Stimulated activated CD8-positive, alpha-beta memory T cell treated with anti-CD3 and anti-CD28 coated beads, Interleukin-12 subunit alpha, Interleukin-12 subunit beta, amount 100 ng/mL, for 4 hours (primary cell): ENCODE measurements around the gene STIM2.

Experiments
- DNase-seq: peaks from one replicate; pipeline ENCODE4 v3.0.0-alpha.2; 2020; ENCODE audit warnings: low read depth

Gene STIM2

DNA sequence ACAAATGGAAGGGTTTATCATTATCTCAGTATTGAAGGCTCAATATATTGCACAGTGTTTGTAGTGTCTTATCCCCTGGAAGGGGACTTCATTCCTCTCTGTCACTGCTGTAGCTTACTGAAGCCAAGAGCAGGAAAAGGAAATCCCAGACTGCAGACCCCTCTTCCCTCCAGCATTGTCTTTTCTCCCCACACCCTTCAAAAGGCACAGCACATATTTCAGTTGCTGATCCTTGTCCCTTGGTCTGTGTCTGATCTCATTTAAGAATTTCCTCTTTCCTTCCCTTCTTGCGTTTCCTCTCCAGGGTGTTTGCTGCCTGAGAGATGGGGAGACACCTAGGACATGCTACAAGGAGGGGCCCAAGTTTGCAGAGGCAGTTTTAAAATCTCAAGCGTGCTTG is 40.1 kb downstream of the STIM2 start:
- DNase-seq = no peak

DNA sequence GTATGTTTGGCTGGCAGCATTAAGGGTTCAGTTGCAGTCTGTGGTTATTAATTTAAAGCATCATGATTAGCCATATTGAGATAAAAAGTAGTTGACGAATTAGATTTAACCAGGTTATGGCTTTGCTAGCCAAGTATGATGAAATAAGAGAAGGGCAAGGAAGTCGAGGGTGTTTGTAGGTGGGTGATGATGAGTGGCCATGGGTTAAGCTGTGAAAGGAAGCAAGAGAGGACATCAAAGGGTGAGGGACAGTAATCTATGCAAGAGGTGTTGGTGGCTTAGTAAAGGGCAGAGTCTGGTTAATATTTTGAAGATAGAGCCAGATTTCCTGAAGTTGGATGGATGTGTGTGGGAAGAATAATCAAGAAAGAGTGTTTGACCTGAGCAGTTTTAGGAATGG is 44.5 kb downstream of the STIM2 start:
- DNase-seq = no peak

DNA sequence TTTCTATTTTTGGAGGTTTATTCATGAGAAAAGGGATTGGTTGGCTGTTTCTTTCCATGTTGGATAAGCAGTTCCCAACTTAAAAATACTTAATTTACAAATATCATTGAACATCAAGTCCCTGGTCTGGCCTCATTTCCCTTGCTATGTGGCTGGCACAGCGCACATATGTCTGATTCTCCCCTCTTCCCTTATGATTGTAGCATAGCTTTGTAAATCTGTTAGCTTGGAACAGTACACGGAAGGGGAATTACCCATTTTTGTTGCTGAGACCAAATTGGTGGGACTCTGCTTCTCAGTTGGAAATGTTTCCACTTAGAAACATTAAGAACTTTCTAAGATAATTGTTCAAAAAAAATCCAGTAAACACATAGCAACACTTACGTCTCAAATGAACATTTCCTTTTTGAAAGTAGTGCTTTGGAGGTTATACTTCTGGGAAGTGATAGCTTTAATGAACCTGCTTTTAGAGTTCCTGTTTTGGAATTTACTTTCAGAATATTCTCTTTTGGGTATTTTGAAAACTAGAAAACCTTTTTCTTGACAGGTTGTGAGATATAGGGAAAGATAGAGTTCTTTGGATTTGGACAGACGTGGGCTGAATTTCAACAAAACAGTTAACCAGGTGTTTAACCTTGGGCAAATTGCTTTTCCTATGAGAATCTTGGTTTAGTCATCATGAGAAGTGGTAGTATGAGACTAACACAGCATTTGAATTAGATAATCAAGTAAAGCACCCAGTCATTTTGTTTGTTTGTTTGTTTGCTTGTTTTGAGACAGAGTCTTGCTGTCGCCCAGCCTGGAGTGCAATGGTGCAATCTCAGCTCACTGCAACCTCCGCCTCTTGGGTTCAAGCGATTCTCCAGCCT is 47.3 kb downstream of the STIM2 start:
- no peak for DNase-seq

DNA sequence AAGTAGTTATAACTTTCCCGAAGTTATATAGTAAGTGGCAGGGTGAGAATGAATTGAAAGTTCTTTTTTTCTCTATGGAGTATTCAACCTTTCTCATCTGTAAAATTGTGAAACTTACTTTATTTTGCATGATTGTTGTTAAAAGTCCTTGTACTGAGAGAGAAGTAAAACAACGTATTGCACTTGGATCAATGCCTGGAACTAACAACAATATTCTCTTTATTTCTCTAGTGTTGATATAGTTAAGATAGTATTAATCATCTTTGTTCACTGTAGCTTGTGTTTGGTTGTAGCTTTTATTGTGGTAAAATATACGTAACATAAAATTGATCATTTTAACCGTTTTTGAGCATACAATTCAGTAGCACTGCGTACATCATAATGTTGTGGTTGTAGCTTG is 48.7 kb downstream of the STIM2 start:
- no peak for DNase-seq

DNA sequence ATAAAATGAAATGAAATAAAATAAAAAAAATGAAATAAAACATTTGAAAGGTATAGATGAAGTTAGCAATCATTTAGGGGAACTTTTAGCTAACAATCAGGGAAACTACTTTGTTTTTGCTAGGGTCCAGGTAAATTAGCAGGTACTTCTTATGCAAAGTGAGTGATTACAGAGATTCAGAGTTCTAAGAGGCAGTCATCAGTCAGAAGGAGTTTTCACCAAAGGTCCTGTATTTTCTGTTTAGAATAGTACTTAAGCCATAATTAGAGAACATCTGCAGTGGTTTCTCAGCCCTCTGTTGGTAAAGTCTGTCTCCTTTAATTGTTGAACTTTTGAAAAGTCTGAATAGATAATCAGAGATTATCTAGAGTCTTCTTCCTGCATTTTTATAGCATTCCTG is 50.6 kb downstream of the STIM2 start:
- no peak for DNase-seq

DNA sequence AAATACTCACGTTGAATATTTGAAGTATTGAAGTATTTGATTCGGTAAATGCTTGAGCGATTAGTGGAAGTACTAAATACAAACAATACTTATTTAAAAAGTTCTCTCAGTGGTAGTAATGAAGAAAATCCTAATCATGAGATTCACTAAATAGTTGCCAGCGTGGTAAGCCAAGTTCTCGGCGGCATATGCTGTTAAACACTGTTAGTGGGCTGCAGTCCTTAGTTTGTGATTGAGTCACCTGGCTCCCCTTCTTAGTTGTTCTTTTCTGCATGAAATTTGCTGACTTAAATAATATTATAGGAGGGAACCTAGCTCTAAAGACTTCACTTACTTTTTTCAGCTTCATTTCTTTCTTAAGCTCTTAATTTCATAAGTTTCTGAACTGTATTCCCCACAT is 51.4 kb downstream of the STIM2 start:
- DNase-seq = no peak

DNA sequence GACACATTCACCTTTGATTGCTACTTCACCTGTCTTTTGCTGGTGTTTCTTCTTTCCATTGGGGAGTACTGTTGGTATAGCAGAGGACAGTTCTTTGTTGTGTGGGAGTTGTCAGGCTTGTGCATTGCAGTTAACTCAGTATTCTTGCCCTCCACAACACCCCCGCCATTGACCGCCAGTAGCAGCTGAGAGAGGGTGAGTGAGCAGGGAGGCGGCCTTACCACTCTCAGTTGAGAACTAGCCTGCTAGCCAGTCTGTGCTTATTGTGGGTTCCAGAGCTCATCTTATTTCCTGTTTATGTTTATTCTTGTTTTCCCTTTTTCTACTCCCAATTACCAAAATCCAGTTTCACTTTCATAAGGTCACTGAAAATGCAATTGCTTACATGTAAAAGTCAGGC is 52.2 kb downstream of the STIM2 start:
- no peak for DNase-seq

DNA sequence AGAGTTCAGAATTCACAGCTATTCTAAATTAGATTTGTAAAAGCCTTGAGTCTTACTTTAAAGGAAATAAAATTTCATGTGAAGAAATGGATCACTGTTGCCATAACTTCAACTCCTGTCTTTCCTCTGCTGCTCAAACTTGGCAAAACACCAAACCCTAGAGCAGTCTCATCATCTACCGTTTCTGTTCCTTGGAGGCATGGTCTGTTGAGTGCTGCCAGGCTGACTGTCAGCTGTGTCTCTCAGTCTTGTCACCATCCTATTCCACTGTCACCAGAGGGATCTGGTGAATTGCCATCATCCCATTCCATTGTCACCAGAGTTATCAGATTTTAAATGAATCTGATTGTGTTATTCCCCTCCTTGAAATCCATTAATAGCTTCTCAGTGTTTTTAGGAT is 55.6 kb downstream of the STIM2 start:
- no peak for DNase-seq

DNA sequence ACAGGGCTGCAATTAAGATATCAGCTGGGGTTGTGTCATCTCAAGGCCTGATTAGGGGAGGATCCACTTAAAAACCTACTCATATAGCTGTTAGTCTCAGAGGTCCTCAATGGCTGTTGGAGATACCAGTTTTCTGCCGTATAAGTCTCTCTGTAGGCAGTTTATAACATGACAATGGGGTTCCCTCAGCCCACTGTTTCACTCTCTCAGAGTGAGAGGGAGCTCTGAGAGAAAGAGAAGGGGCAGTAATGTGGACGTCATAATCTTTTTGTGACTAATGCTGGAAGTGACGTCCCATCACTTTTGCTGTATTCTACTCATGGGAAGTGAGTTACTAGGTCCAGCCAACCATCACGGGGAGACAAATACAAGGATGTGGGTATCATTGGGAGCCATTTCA is 70.3 kb downstream of the STIM2 start:
- DNase-seq = no peak

DNA sequence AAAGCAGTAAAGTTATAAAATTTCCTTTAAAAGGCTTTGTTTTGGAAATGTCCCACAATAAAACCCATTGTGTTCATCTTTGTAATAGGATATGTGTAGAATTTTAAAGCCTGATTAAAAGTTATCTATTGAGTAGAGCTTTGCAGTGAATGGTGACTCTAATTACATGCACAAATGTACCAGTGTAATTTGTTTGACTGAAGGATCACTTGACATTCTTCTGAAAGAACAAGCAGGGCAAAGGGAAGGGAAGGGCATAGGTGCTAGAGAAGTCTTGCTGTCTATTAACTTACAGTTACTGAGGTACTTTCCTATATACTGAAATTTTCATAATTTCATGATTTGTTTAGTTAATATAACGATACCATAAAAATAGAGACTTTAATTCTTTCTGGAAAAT is 70.8 kb downstream of the STIM2 start:
- no peak for DNase-seq

DNA sequence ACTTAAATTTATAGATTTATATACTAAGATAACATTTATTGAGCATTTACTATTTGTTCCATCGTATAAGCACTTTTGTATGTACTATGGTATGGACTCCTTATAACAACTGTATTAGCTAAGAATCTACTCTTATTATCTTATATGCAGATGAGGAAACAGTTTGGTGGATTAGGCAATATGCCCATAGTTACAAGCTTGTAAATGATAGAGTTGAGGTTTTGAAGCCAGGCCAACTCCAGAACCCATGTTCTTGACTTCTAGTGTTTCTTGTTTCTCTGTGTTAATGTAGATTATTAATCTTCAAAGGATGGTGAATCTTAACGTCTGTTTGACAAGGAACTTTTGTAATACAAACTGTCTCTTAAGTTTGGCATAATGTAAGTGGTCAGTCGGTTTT is 71.3 kb downstream of the STIM2 start:
- no peak for DNase-seq

DNA sequence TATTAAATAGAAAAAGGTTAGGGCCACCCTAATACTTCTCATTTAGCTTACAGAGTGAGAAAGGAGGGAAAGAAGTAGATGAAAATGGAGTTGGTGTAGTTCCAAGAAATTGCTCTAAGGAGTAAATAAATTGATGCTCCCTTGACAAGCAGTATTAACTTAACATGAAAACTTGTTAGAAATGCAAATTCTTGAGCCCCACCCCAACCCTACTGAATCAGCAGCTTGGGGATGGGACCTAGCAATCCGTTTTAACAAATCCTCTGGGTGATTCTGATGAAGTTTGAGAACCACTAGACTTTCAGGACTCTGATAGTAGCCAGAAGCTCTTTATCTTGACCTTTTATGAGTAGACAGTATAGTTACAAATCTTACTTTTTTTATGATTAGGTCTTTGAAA is 74.8 kb downstream of the STIM2 start:
- DNase-seq = no peak

DNA sequence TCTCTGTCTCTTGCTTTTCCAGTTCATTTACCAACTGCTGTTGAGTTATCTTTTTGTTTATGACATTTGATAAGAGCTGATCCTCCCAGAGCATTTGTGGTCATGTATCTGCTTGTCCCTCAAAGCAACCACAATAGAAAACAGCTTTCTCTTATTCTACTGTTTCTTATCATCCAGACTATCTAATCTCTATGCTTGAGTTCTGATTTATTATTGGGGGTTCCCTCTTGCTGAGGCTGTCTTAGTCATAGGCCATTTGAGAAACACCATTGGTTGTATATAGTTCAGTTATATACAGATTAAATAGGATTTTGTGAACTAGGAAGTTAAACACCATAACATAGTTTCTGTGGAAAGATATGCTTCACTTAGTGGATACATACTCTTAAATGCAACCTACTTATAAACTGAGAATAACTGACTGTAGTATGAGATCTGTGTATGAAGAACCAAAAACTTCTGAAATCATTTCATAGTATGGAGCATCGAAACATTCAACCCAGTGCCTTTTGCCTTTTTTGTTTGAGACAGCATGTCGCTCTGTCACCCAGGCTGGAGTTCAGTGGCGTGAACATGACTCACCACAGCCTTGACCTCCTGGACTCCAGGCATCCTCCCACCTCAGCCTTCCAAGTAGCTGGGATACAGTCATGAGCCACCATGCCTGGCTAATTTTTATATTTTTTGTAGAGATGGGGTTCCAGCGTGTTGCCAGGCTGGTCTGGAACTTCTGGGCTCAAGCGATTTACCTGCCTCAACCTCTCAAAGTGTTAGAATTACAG is 75.8 kb downstream of the STIM2 start:
- DNase-seq = no peak

DNA sequence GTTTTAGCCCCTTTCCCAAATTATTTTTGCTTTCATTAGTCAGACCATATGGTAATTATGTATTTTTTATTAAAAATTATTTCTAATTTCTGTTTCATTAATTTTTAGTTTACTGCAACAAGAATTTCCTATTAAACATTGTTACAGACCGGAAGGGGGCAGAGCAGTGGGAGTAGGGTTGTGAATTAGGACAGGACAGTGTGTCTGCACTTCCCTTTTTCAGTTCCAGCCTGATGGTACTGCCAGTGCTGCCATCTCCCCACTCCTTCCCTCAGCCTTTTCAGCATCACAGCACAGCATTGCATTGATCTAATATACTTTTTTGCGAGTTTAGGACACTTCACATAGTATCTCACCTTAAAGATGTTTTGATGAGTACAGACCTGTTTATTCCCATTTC is 76.5 kb downstream of the STIM2 start:
- DNase-seq = no peak

DNA sequence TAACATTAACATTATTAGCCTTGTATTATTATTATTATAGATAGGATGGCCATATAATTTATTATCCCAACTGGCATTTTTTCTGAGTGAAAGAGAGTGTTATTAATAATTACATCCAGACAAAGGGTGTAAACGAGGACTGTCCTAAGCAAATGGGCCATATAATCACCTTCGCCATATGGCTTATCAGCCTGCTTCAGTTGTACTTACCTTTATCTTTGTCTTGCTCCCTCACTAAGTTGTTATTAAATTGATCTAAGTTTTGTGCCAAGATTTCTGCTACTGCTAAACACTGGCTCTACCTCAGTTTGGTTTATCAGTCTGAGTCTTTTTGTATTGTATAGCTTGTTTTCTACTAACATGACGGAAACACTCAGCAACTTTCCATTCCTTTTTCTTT is 76.9 kb downstream of the STIM2 start:
- no peak for DNase-seq

DNA sequence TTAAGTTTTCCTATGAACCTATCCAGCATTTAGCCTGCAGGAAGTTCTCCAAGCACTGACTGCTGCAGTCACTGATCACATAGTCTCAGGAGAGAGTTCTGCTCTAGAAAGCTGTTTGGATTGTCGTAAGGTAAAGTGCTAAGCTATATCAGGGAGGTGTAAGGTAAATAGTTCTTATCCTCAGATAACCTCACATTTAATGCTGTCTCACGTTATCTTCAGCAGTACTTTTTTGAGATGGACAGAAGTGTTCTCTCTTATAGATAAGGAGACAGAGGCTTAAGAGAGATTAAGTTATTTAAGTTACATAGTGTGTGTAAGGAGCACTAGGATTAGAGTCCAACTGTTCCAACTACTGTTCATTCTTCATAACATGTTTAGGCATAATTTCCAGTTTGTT is 77.9 kb downstream of the STIM2 start:
- no peak for DNase-seq

DNA sequence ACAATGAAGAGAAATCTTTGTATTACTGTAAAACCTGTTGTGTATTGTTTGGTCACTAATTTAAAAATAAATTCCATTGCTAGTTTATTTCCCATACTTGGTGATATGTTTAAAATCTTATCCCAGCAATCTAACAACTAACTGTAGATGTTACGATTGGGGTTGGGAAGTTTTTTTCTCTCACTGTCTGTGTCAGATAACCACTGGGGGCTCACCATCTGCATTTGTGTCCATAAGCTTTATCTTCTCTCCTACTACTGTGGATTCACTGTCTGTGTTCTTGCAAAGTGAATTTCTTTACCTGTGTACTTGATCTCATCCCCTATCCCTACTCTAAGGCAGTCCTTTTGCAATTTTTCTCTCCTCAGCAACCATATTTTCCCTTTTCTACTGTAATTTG is 81.3 kb downstream of the STIM2 start:
- no peak for DNase-seq

DNA sequence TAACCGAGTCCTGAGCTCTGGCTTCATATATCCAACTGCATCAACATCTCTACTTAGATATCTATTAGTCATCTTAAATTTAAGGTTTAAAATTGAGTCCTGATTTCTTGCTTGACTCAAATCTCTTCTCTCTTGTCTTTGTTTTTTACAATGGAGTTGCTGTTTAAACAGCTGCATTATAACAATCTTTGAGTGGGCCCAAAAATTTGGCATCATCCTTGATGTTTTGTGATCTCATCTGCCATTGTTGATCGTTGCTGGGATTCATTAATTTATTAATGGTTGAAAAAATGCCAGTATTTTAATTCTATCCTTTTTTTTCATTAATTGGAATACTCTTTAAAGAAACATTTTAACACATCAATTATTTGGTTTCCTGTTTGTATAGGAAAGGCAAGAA is 82.2 kb downstream of the STIM2 start:
- DNase-seq = no peak

DNA sequence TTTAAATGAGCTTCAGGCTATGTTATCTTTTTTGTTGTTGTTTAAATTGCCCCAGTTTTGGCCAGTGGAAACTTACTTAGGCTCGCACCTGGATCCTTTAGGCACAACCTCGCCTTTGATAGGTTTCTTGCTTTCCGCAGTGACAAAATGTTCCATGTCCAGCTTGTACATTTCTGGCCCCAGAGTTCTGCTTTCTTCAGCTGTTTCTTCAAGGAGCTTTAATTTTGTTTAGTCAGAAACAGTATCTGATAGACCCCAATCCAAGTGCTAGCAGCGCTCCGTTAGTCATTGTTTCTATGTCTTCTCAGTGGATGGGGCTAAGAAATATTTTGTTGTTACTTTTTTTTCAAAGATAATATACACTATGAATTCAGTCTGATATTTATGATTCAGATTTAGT is 82.8 kb downstream of the STIM2 start:
- DNase-seq = no peak

DNA sequence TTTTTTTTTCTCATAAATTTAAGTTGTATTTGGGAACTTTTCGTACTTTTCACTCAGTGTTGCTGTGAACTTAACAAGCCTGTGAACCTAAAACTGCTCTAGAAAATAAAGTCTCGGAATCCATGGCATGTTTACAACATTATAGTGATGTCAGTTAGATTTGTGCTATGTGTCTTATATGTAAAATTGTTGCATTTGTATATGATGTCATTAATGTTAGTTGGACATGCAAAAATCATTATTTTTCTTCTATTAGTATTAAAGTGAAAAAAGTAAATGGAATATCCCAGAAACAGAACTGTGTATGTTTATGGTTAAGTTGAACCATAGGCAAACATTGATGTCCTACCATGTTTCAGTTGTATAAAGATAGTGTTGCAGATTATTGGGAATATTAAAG is 85.2 kb downstream of the STIM2 start:
- DNase-seq = no peak

DNA sequence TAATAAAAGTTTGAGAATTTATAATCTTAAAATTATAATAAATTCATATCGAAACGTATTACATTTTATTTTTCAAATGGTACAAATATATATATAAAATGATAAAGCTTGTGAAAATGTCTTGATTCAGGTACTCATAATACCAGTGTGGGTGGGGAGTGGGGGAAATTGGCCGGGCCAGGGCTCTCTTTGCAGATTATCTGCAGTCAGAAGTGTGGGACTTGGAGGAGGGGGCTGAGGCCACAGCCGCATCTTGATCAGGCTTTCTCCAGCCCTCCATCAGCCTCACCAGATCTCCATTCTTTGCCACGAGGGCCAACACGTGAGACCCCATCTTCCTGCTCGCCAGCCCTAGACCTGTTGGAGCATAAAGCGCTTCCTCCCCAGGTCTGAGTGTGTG is 86.7 kb downstream of the STIM2 start:
- no peak for DNase-seq

DNA sequence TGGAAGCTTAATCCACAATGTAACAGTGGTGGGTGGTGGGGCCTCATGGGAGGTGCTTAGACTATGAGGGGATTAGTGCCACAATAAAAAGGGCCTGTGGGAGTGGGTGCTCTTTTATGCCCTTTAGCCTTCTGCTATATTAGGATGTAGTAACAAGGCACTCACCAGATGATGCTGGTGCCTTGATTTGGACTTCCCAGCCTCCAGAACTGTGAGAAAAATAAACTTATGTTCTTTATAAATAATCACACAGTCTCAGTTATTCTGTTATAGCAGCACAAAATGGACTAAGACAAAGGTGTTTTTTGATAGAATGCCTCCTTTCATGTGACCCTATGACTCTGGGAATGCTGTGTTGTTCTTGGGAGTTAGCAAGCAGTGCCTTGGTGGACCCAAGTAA is 89.8 kb downstream of the STIM2 start:
- no peak for DNase-seq

DNA sequence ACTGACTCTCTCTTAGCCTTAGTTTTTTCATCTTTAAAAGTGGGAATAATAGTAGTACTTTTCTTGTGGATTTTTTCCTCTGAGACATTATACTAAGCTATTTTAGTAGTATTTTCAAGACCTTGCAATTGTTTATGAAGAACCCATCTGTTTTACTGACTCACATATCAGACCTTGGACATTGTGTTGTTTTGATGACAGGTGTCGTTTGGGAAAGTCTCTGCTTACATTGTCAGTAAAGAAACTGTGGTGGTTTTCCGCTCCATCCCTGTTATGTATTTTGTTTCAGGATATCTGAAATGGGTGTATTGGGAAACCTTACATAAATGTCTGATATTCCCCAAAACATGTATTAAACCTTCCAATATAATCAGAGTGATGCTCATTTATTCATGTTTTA is 92.2 kb downstream of the STIM2 start:
- no peak for DNase-seq

DNA sequence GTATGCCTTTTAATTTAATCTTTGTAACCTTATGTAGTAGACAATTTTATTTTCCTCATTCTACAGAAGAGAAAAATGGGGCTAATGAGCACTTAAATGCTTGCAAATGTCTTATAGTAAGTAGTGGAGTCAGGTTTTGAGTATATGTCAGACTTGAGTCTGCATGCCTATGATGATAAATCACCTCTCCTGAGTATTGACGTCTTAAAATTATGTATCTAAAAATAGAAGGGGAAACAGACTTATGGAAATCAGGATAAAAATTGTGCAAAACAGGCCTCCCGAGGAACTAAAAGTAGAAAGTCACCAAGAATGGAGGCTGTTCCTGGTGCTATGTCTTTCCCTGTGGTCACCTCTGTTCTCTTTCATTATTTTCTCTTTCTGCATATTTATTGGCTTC is 92.7 kb downstream of the STIM2 start:
- DNase-seq = no peak
